ENCODE data around the gene TMEM183A.
A peak's percentile ranks its signal among the peaks of the same experiment; 100 is the strongest.

The TMEM183A gene

GRCh38 chr1:203006948-203007871 is at the start of gene TMEM183A:
Gene TMEM183A, plus strand, starts transcription at chr1:203007374. Its CDS starts 92 bp downstream, at chr1:203007466.
- DNase-seq (ENCODE audit: low read depth): peak; percentile 92
- peak within 1 kb of the TSS; percentile 91 for H3K4me3 ChIP-seq (ENCODE audit: low read length)
- TF ChIP-seq, protein P1, sequence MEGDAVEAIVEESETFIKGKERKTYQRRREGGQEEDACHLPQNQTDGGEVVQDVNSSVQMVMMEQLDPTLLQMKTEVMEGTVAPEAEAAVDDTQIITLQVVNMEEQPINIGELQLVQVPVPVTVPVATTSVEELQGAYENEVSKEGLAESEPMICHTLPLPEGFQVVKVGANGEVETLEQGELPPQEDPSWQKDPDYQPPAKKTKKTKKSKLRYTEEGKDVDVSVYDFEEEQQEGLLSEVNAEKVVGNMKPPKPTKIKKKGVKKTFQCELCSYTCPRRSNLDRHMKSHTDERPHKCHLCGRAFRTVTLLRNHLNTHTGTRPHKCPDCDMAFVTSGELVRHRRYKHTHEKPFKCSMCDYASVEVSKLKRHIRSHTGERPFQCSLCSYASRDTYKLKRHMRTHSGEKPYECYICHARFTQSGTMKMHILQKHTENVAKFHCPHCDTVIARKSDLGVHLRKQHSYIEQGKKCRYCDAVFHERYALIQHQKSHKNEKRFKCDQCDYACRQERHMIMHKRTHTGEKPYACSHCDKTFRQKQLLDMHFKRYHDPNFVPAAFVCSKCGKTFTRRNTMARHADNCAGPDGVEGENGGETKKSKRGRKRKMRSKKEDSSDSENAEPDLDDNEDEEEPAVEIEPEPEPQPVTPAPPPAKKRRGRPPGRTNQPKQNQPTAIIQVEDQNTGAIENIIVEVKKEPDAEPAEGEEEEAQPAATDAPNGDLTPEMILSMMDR (conservative IDR thresholded peaks at IDR 0.05; ENCODE audit: low read depth, low read length): no peak

GRCh38 chr1:202957733-202958543 is 49.2 kb upstream of the TMEM183A start, which contains the start of gene ADIPOR1:
Gene ADIPOR1, minus strand, starts transcription at chr1:202958312. Its CDS starts 7,242 bp downstream, at chr1:202951070.
- peak within 1 kb of the TSS; percentile 87 for H3K4me3 ChIP-seq (ENCODE audit: low read length)
- TF ChIP-seq, protein P1 (conservative IDR thresholded peaks at IDR 0.05; ENCODE audit: low read depth, low read length): no peak
- DNase-seq (ENCODE audit: low read depth): peak; percentile 46

DNA sequence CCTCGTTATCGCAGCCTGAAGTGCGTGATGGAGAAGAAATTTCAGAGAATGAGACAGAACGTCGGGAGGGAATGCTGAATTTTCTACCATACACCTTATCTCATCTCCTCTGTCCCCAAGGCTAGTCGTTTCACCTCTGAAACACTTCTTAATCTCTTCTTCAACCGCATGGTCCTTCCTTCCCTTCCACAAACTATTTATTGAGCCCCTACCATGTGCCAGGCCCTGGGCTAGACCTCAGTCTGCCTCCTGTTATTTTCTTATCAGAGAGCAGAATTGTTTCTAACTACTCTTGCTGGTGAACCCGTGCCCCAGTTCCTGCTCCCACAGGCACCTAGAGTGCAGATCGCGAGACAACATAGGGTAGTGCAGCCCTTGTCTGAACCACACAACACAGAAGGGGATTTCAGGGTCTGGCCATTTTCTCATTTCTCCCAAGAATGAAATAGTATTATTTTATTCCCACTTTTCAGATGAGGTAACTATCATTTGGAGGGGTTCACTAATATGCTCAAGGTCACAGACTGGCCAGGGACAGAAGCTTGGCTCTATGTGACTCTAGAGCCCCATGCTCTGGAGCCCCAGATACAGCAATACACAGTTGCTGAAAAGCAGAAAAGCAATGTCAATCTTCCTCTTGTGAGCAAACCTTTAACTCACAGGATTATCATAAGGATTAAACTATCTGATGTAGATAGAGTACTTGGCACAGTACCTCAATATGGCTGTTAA is 48.5 kb upstream of the TMEM183A start:
- TF ChIP-seq, protein P1 (conservative IDR thresholded peaks at IDR 0.05; ENCODE audit: low read depth, low read length): no peak
- DNase-seq (ENCODE audit: low read depth): no peak
- peak overlapping the region; percentile 75 for H3K4me3 ChIP-seq (ENCODE audit: low read length)

- no peak for DNase-seq (ENCODE audit: low read depth)
- TF ChIP-seq, protein P1 (conservative IDR thresholded peaks at IDR 0.05; ENCODE audit: low read depth, low read length): no peak
- no peak overlapping the region for H3K4me3 ChIP-seq (ENCODE audit: low read length)
These were observed 47.9 kb upstream of the TMEM183A start for GRCh38 chr1:202959276-202959620.

GRCh38 chr1:202961220-202961880 is 45.8 kb upstream of the TMEM183A start:
- TF ChIP-seq, protein P1 (conservative IDR thresholded peaks at IDR 0.05; ENCODE audit: low read depth, low read length): no peak
- no peak overlapping the region for H3K4me3 ChIP-seq (ENCODE audit: low read length)
- DNase-seq (ENCODE audit: low read depth): no peak

DNA sequence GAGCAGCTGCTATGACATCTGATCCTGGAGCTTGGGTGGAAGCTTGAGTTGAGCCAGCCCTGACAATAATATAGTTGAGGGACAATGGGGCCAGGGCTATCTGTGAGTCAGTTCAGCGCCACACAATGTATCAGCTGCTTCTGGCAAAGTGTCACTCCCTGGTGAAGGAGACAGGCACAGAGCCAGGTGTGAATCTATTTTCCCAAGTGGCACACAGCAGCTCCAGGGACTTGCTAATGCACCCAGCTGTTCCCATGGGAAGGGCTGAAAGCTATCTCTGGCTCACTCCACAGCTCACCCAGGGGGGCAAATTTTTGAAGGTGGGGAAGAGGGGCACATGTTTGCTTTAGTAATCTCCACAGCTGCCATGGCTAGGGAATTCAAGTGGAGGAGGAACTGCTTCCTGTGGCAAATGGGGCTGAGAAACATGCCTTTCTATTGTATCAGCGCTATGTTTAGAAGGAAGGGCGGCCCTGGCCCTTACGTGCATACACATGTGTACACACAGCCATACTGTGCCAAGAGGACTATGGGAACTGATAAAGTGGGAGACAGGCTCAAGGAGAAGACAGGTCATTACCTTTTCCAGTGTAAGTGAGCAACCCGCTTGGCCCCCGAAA is 42.3 kb upstream of the TMEM183A start:
- no peak overlapping the region for H3K4me3 ChIP-seq (ENCODE audit: low read length)
- no peak for DNase-seq (ENCODE audit: low read depth)
- TF ChIP-seq, protein P1 (conservative IDR thresholded peaks at IDR 0.05; ENCODE audit: low read depth, low read length): no peak
